ENCODE measurements around the gene CRMP1. TPM values are rescaled to one million over a fixed set of nuclear protein-coding genes. Genes with fewer than 3 reads are reported as not detected.

The CRMP1 gene
- total RNA-seq, 1 donor from 2014 or later: 7.3 TPM

DNA sequence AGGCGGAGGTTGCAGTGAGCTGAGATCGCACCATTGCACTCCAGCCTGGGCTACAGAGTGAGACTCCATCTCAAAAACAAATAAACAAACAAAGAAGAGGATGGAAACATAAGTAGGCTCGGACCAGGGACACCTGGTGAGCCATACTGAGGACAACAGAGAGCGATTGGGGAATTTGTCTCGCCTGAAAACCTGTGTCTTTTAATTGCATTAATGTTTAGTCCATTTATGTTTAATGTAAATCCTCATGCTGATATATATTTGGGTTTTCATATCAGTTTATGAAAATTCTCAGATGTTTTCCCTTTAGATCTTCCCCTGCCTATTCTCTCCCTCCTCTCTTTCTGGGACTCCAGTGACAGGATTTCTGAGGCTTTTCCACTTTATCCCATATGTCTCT lies 97.3 kb downstream of the CRMP1 start:
- no peak for DNase-seq

DNA sequence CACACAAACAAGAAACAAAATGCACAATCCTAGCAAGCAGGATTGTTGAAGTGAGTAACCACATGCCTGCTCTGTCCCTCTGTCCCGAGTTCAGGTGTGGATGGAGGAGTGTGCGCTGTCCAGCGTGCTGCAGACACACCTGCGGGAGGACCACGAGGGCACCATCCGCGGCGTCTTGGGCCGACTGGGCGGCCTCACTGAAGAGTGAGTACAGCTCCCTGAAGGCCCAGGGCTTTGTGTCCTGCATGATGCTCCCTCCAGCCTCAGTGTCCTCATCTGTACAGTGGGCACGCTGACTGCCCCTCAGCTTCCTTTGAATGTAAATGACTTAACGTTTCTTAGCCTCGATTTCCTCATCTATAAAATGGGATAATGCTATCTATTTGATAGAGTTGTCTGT lies 99.4 kb downstream of the CRMP1 start:
- no peak for DNase-seq

DNA sequence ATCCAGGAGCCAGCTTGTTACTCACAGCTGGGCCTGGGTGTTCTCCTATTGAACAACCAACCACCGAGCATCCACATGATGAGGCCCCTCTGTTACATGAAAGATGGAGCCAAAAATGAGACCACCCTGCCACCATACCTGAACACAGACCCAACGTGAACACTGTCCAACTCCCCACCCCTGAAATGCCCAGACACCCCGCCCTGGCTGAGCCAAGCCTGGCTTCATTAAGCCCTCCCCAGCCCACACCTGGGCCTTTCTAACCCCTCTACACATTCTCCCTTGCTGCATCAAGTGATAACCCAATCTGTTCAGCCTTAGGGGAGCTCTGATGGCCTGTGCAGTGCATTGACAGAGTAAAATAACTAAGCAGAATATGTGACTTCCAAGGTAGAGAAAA lies 101.2 kb downstream of the CRMP1 start:
- no peak for DNase-seq

DNA sequence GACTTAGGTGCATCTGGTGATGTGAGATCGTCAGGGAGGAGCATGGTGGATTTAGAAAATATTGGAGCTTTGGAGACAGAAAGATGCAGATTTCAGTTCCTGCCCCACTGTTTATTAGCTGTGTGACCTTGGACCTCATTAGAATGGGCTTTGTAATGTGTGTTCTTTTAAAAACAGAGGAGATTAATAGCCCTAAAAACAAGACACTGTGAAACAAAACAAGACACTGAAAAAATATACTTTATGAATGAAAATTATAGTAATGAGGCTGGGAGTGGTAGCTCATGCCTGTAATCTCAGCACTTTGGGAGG lies 102.4 kb downstream of the CRMP1 start:
- DNase-seq: no peak

DNA sequence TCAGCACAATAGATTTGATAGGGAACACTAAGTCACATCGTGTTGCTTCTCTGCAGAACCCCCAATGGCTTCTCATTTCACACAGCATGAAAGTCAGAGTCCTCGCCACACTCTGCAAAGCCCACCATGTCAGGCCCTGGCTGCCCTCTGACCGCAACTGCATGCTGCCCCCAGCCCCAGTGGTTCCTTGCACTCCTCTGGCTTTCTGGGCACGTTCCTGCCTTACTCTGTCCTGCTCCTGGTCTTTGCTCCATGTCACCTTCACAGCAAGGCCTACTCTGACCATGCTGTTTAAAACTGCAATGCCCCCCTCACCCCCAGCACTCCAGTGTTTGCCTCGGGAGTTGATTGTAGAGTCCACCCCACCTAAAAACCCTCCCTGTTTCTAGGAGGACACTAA lies 103.7 kb downstream of the CRMP1 start:
- DNase-seq: no peak

DNA sequence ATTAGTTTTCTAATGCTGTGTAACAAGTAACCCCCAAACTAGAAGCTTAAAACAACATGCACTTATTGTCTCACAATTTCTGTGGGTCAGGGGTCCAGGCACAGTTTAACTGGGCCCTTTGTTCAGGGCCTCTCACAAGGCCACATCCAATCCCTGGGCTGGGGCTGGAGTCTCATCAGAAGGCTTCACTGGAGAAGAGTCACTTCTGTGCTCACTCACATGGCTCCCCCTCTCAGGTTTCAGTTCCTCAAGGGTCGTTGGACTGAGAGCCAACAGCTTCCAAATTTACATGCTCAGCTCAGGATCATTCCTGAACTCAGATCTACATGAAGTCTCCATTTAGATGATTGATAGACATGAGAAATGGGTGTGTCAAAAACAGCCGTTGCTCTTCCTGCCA lies 104.7 kb downstream of the CRMP1 start:
- no peak for DNase-seq

DNA sequence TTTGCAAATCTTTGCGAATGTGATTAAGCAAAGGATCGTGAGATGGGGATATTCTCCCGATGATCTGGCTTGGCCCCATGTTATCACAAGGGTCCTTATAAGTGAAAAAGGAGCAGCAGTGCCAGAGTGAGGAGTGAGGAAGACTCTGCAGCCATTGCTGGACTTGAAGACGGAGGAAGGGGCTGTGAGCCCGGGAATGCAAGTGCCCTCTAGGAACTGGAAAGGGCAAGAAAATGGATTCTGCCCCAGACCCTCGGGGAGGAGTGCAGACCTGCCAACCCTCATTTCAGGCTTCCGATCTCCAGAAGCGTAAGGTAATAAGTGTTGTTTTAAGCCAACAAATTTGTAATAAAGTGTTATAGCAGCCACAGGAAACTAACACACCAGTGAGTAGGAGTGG lies 105.6 kb downstream of the CRMP1 start:
- DNase-seq: no peak

DNA sequence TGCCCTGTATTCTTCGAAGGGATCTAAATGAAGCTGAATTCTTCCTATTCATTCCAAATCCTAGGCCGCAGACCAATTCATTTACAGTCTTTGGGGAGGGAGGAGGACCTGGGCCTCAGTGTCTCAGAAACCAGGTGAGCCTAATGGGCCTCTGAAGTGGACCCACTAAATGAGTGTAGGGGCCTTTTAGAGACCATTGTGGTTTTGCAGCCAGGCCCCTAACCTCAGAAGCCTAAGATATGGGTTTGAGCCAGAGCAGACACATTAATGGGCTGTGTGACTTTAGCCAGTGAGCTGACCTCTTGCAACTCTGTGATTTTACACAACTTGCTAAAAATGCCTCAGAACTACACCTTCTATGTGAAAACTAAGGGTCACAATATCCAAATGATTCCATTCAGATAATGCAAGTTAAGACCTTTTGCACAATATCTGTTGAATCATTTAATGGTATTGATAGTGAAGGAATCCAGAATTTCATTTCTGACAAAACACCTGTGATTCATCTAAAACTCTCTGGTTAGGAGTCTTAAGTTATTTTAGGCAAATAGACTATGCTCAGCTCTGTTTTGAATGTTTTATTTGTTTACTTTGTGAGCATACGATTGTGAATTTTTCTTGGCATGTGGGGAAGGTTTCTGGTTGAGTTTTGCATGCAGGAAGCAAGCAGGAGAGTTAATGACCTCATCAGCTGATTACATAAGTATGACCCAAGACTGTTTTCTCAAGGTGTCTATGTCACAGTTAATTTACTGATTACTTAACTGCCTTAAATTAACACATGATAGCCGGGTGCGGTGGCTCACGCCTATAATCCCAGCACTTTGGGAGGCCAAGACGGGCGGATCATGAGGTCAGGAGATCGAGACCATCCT lies 106.8 kb downstream of the CRMP1 start:
- peak; percentile 37 for DNase-seq

DNA sequence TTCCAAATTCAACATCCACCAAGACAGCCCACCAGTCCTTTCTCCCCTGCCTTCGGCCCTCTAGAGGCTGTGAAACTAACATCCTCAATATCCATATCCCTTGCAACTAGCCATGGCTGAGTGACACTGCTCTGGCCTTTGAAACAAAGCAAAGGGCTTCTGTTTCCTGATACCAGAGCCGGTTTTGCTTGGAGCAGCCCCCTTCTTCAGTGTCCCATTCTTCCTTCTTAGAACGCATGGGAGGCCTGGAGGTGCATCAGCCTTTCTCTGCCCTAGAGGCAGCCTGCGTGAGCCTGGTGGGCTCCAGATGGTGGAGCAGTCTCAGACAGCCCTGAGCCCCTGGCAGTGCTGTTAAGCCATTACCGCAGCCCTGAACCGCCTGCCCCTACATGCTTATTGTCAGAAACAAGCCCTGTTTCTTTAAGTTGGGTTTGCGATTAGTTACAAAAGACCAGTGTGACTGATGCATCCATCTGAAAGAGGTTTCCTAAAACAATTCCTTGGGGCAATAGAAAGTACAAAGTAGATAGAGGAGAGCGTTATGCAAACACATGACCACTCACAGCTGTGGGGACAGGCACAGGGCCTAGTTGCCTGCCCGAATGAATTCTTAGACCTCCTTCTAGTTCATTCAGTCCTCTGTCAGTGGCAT lies 107.8 kb downstream of the CRMP1 start:
- DNase-seq: peak; percentile 5

DNA sequence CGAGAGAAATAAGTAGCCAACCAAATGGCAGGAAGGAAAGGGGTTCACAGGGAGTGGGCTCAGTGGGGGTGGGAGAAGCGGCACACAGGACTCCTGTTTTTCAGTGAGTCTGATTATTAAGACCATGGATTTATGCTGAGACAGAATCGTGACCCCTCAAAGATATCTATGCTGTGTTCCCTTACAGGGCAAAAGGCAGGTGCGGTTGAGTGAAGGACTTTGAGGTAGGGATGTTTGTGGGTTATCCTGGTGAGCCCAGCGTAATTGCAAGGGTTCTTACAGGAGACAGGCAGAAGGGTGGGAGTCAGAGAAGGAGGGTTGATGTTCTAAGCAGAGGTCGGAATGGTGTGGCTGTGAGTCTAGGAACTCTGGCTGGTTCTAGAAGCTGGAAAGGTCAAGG lies 108.9 kb downstream of the CRMP1 start:
- DNase-seq: no peak

DNA sequence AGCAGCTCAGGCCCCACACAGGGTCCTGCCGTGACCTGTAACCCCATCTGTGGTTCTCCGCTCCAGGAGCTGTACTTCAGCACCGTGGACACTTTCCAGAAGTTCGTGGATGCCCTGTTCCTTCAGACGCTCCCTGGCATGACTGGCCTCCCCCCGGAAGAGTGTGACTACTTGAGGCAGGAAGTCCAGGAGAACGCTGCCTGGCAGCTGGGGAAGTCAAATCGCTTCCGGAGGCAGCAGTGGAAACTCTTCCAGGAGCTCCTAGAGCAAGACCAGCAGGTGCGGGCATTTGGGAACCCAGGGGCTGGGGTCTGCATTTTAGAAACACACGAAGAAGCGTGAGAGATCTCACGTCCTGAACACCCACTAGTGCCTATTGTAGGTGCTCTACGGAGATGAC lies 109.4 kb downstream of the CRMP1 start:
- no peak for DNase-seq

DNA sequence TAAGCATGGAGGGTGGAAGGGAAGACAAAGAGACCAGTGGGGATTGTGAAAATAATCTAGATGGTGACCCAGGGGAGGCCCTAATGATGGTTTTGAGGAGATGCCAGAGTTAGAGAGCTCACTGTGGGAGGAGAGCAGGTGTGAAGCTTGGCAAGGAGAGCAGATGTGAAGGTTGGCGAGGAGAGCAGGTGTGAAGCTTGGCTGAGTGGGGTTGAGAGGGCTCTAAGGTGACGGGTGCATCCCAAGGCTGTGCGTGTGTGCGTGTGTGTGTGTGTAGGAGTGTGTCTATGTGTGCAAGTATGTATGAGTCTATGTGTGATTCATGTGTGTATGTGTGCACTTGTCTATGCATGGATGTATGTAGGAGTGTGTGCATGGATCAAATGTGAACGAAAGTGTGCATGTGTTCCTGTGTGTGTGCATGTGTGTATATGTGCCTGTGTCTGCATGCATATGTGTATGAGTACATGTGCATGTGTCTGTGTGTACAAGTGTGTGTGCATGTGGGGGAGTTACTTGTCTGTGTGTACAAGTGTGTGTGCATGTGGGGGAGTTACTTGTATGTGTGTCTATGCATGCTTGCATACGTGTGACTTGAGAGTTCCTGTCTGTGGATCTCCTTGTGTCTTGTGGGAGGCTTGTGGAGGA lies 109.9 kb downstream of the CRMP1 start:
- DNase-seq: no peak

DNA sequence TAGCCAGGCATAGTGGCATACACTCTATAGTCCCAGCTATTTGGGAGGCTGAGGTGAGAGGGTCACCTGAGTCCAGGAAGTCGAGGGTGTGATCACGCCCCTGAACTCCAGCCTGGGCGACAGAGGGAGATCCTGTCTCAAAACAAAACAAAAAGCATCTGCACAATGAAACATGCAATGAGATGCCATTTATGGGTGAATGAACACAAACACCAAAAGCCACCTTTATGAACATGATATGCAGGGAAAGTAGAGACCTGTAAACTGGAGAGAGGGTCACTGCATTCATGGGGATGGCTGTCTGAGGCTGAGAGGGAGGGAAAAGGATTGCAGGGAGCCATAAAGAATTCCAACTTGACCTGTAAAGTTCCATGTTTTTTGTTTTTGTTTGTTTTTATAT lies 111.2 kb downstream of the CRMP1 start:
- DNase-seq: no peak

- DNase-seq: no peak
These were observed 111.9 kb downstream of the CRMP1 start for GRCh38 chr4:5780831-5781480.

GRCh38 chr4:5776510-5776909 lies 116.4 kb downstream of the CRMP1 start:
- DNase-seq: no peak

DNA sequence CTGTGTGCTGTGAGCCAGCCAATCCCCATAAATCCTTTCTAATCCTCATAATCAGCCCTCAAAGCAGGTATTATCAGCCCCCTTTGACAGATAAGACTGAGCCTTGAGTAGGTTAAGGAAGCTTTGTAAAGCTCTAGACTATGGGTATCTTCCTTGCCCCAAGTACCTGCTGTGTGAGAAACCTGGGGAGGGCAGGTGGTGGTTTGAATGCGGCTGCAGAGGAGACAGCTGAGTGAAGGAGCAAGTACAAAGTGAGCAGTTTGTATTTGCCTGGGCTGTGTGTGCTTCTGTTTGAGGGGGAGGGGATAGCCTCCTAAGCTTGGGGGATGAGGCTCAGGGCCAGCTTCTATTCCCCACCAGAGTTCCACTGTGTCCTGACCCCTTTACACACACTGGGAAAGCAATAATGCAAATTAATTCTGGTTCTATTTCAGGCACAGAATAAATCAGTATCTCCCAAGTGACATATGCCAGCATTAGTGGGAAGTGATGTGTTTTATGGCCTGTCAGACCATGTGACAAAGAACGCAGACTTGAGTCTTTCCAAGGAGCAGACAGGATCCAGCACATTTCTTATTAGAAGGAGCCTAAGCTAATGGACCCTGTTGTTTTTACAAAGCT lies 118.4 kb downstream of the CRMP1 start:
- no peak for DNase-seq

- DNase-seq: peak; percentile 7
These were observed 119.7 kb downstream of the CRMP1 start for GRCh38 chr4:5773271-5773555.

GRCh38 chr4:5772528-5773270 lies 120.2 kb downstream of the CRMP1 start:
- no peak for DNase-seq
